CD8-positive, alpha-beta memory T cell (primary cell): ENCODE results near the gene BLOC1S4. TPM values are rescaled to one million over a fixed set of nuclear protein-coding genes. Genes with fewer than 3 reads are reported as not detected.
"Not testable (repeated sequence)": the region's sequence is repeated elsewhere in the genome, so short reads cannot be mapped to it uniquely, and the experiment has no call there.

ENCODE experiments used
- CTCF ChIA-PET: fragments of 350-600 bp; sonication (Branson Sonifier 250); formaldehyde crosslinking; loops from one replicate; lab custom pipeline; 2021; ENCODE audit warnings: antibody characterized with exemption; lab: Charles Lee
- POLR2A ChIA-PET: fragments of 350-600 bp; sonication (Branson Sonifier 250); formaldehyde crosslinking; loops from one replicate; lab custom pipeline; 2021; ENCODE audit warnings: antibody characterized with exemption; lab: Charles Lee
- DNase-seq, 5 donors: peaks; one replicate each; pipeline versions ENCODE4 v3.0.0 to v3.0.0-alpha.2; 2020 to 2022; ENCODE audit warnings: mixed read lengths in 1 of 5
- H3K27ac ChIP-seq: one replicate; pipeline ENCODE4 v1.7.0; 2013; ENCODE audit warnings: low read depth, mild to moderate bottlenecking, low read length, moderate library complexity
- H3K27me3 ChIP-seq: 2 replicates; pipeline ENCODE4 v1.7.0; 2013; ENCODE audit warnings: low read length, mild to moderate bottlenecking; ENCODE audit not compliant: insufficient read depth, poor library complexity, severe bottlenecking
- H3K36me3 ChIP-seq: 2 replicates; pipeline ENCODE4 v1.7.0; 2013; ENCODE audit warnings: mild to moderate bottlenecking, low read length, moderate library complexity; ENCODE audit not compliant: insufficient read depth
- H3K4me1 ChIP-seq: 2 replicates; pipeline ENCODE4 v1.7.0; 2013; ENCODE audit warnings: mild to moderate bottlenecking, low read length, moderate library complexity; ENCODE audit not compliant: insufficient read depth
- H3K4me3 ChIP-seq: 2 replicates; pipeline ENCODE4 v1.7.0; 2013; ENCODE audit warnings: mild to moderate bottlenecking, low read length
- H3K9me3 ChIP-seq: 2 replicates; pipeline ENCODE4 v1.7.0; 2013; ENCODE audit warnings: mild to moderate bottlenecking, low read length
- H3K27ac Mint-ChIP-seq, 8 donors: one replicate each; pipeline ENCODE4 v1.8.0; 2020 to 2021; ENCODE audit warnings: mixed read lengths in 8 of 8, mild to moderate bottlenecking in 6 of 8, inconsistent platforms in 3 of 8, moderate library complexity in 3 of 8
- H3K27me3 Mint-ChIP-seq, 2 donors: one replicate each; pipeline ENCODE4 v1.8.0; 2020 to 2021; ENCODE audit warnings: mixed read lengths in 2 of 2, mild to moderate bottlenecking in 1 of 2, moderate library complexity in 1 of 2
- H3K36me3 Mint-ChIP-seq, 3 donors: one replicate each; pipeline ENCODE4 v1.8.0; 2020 to 2021; ENCODE audit warnings: mixed read lengths in 3 of 3, inconsistent platforms in 1 of 3, mild to moderate bottlenecking in 1 of 3
- H3K4me1 Mint-ChIP-seq, 3 donors: one replicate each; pipeline ENCODE4 v1.8.0; 2020 to 2021; ENCODE audit warnings: mixed read lengths in 3 of 3, inconsistent platforms in 1 of 3, mild to moderate bottlenecking in 1 of 3
- H3K4me3 Mint-ChIP-seq, 7 donors: one replicate each; pipeline ENCODE4 v1.8.0; 2020 to 2021; ENCODE audit warnings: mixed read lengths in 7 of 7, mild to moderate bottlenecking in 6 of 7, moderate library complexity in 4 of 7, inconsistent platforms in 2 of 7
- H3K9me3 Mint-ChIP-seq, 5 donors: one replicate each; pipeline ENCODE4 v1.8.0; 2020 to 2022; ENCODE audit warnings: mixed read lengths in 5 of 5, mild to moderate bottlenecking in 3 of 5, moderate library complexity in 2 of 5, inconsistent platforms in 1 of 5
- polyA plus RNA-seq: library from polyadenylated mRNA; unstranded; fragments of 300-500 nt; fragmentation: Illumina TruSeq; gene quantifications from one replicate; pipeline ENCODE4 v1.2.3, GENCODE V29; 2021
- total RNA-seq, 2 experiments: library from RNA; stranded (reverse); gene quantifications; one replicate each; pipeline ENCODE4 v1.2.3, GENCODE V29; 2021

Gene BLOC1S4
- total and polyA plus RNA-seq, 3 experiments from 2014 or later = 21.5 to 96.7 (median 22.9) TPM

GRCh38 chr4:6752486-6752829, 36.5 kb downstream of the BLOC1S4 start:
- Histone ChIP-seq H3K27ac (peak overlapping the region; percentile 31), H3K36me3 (no peaks in the 10 kb centered on the region), H3K27me3 (no peaks in the 10 kb centered on the region), H3K4me1 (no peaks in the 10 kb centered on the region), H3K9me3 (no peaks in the 10 kb centered on the region), H3K4me3 (no peak overlapping the region)
- POLR2A ChIA-PET = no interaction called here
- DNase-seq = no peak
- Mint-ChIP-seq H3K9me3 (no peaks in the 10 kb centered on the region), H3K4me1 (peaks cover 10 to 20% (median 11%) of the 10 kb centered on the region in 3 donors), H3K4me3 (peak overlapping the region in 1 of 7 donors; percentile 48), H3K27ac (peak overlapping the region in 3 of 8 donors; percentile 49 to 98 (median 91)), H3K36me3 (no peaks in the 10 kb centered on the region), H3K27me3 (no peaks in the 10 kb centered on the region)
- CTCF ChIA-PET = no interaction called here

- no peaks in the 10 kb centered on the region for H3K27me3 ChIP-seq
- no peak for DNase-seq
- H3K9me3 ChIP-seq = no peaks in the 10 kb centered on the region
- no peaks in the 10 kb centered on the region for H3K36me3 ChIP-seq
- Mint-ChIP-seq H3K4me1 (peaks cover 10 to 20% (median 11%) of the 10 kb centered on the region in 3 donors), H3K27me3 (no peaks in the 10 kb centered on the region), H3K36me3 (no peaks in the 10 kb centered on the region), H3K4me3 (no peak overlapping the region), H3K9me3 (no peaks in the 10 kb centered on the region), H3K27ac (no peak overlapping the region)
- ChIA-PET POLR2A (no interaction called here), CTCF (no interaction called here)
- H3K4me1 ChIP-seq = no peaks in the 10 kb centered on the region
- H3K4me3 ChIP-seq = no peak overlapping the region
- peak overlapping the region; percentile 31 for H3K27ac ChIP-seq
Measured at GRCh38 chr4:6753103-6753560, 37.2 kb downstream of the BLOC1S4 start.

GRCh38 chr4:6753891-6754290, 37.9 kb downstream of the BLOC1S4 start:
- H3K4me3 Mint-ChIP-seq = no peak overlapping the region
- H3K36me3 Mint-ChIP-seq = no peaks in the 10 kb centered on the region

GRCh38 chr4:6754481-6755087, 38.6 kb downstream of the BLOC1S4 start:
- no peaks in the 10 kb centered on the region for H3K27me3 Mint-ChIP-seq

More at GRCh38 chr4:6753891-6754290, 37.9 kb downstream of the BLOC1S4 start:
- Histone ChIP-seq H3K4me1 (no peaks in the 10 kb centered on the region), H3K4me3 (no peak overlapping the region), H3K9me3 (no peaks in the 10 kb centered on the region), H3K27ac (peak overlapping the region; percentile 31), H3K36me3 (no peaks in the 10 kb centered on the region), H3K27me3 (no peaks in the 10 kb centered on the region)
- ChIA-PET CTCF (interaction anchor here (1.7 kb wide), 1 partner anchor 120 kb away, joined by 5 read pairs; no protein-coding TSS in a partner anchor), POLR2A (no interaction called here)
- Mint-ChIP-seq H3K27me3 (no peaks in the 10 kb centered on the region), H3K9me3 (no peaks in the 10 kb centered on the region), H3K27ac (peak overlapping the region in 1 of 8 donors; percentile 26), H3K4me1 (peaks cover 10 to 20% (median 11%) of the 10 kb centered on the region in 3 donors)
- no peak for DNase-seq

GRCh38 chr4:6755088-6755753, 39.2 kb downstream of the BLOC1S4 start:
- H3K36me3 Mint-ChIP-seq = no peaks in the 10 kb centered on the region
- CTCF ChIA-PET = interaction anchor here (1.7 kb wide), 1 partner anchor 119 kb away, joined by 5 read pairs; no protein-coding TSS in a partner anchor
- Histone ChIP-seq H3K36me3 (no peaks in the 10 kb centered on the region), H3K27me3 (no peaks in the 10 kb centered on the region), H3K9me3 (no peaks in the 10 kb centered on the region), H3K4me3 (no peak overlapping the region), H3K4me1 (no peaks in the 10 kb centered on the region), H3K27ac (no peak overlapping the region)
- H3K4me3 Mint-ChIP-seq = no peak overlapping the region
- H3K27ac Mint-ChIP-seq = no peak overlapping the region
- no peaks in the 10 kb centered on the region for H3K9me3 Mint-ChIP-seq
- peaks cover 10 to 20% (median 11%) of the 10 kb centered on the region in 3 donors for H3K4me1 Mint-ChIP-seq
- DNase-seq = no peak
- H3K27me3 Mint-ChIP-seq = no peaks in the 10 kb centered on the region
- POLR2A ChIA-PET = no interaction called here

More at GRCh38 chr4:6754481-6755087, 38.6 kb downstream of the BLOC1S4 start:
- DNase-seq = no peak
- H3K27ac Mint-ChIP-seq = no peak overlapping the region
- Histone ChIP-seq H3K36me3 (no peaks in the 10 kb centered on the region), H3K9me3 (no peaks in the 10 kb centered on the region), H3K4me3 (no peak overlapping the region), H3K27ac (no peak overlapping the region), H3K27me3 (no peaks in the 10 kb centered on the region), H3K4me1 (no peaks in the 10 kb centered on the region)
- H3K4me3 Mint-ChIP-seq = no peak overlapping the region
- no peaks in the 10 kb centered on the region for H3K9me3 Mint-ChIP-seq
- CTCF ChIA-PET = interaction anchor here (1.7 kb wide), 1 partner anchor 120 kb away, joined by 5 read pairs; no protein-coding TSS in a partner anchor
- H3K36me3 Mint-ChIP-seq = no peaks in the 10 kb centered on the region
- POLR2A ChIA-PET = no interaction called here
- peaks cover 10 to 20% (median 11%) of the 10 kb centered on the region in 3 donors for H3K4me1 Mint-ChIP-seq

GRCh38 chr4:6756345-6756744, 40.4 kb downstream of the BLOC1S4 start:
- H3K4me3 ChIP-seq, H3K4me1 ChIP-seq, H3K27ac ChIP-seq, H3K27me3 ChIP-seq, H3K36me3 Mint-ChIP-seq, H3K27ac Mint-ChIP-seq, H3K4me3 Mint-ChIP-seq, H3K9me3 Mint-ChIP-seq, H3K36me3 ChIP-seq, POLR2A ChIA-PET, DNase-seq, H3K27me3 Mint-ChIP-seq, CTCF ChIA-PET, H3K9me3 ChIP-seq: not testable (repeated sequence)
- peaks cover 7 to 12% (median 8%) of the 10 kb centered on the region in 3 donors for H3K4me1 Mint-ChIP-seq

GRCh38 chr4:6758728-6759127, 42.8 kb downstream of the BLOC1S4 start:
- POLR2A ChIA-PET = no interaction called here

GRCh38 chr4:6760865-6761264, 44.9 kb downstream of the BLOC1S4 start:
- no peaks in the 10 kb centered on the region for H3K4me1 ChIP-seq
- DNase-seq = no peak
- Mint-ChIP-seq H3K4me1 (peaks cover 0 to 12% (median 6%) of the 10 kb centered on the region in 3 donors), H3K9me3 (no peaks in the 10 kb centered on the region), H3K36me3 (no peaks in the 10 kb centered on the region), H3K4me3 (no peak overlapping the region), H3K27ac (peak overlapping the region in 1 of 8 donors; percentile 29), H3K27me3 (no peaks in the 10 kb centered on the region)
- no peaks in the 10 kb centered on the region for H3K36me3 ChIP-seq
- POLR2A ChIA-PET = no interaction called here
- H3K27ac ChIP-seq = no peak overlapping the region
- CTCF ChIA-PET = no interaction called here
- H3K4me3 ChIP-seq = no peak overlapping the region
- no peaks in the 10 kb centered on the region for H3K9me3 ChIP-seq
- H3K27me3 ChIP-seq = no peaks in the 10 kb centered on the region

More at GRCh38 chr4:6758728-6759127, 42.8 kb downstream of the BLOC1S4 start:
- H3K36me3 ChIP-seq = no peaks in the 10 kb centered on the region
- no peaks in the 10 kb centered on the region for H3K36me3 Mint-ChIP-seq
- H3K27me3 ChIP-seq = no peaks in the 10 kb centered on the region
- no peak for DNase-seq
- no peak overlapping the region for H3K4me3 Mint-ChIP-seq
- no peaks in the 10 kb centered on the region for H3K4me1 ChIP-seq
- H3K27me3 Mint-ChIP-seq = no peaks in the 10 kb centered on the region
- CTCF ChIA-PET = no interaction called here
- no peaks in the 10 kb centered on the region for H3K9me3 Mint-ChIP-seq
- H3K4me3 ChIP-seq = no peak overlapping the region
- peaks cover 0 to 9% (median 4%) of the 10 kb centered on the region in 3 donors for H3K4me1 Mint-ChIP-seq
- H3K27ac Mint-ChIP-seq = peak overlapping the region in 1 of 8 donors; percentile 87
- no peak overlapping the region for H3K27ac ChIP-seq
- no peaks in the 10 kb centered on the region for H3K9me3 ChIP-seq
